WTC11 (cell line): ENCODE data around the gene UBQLN1. TPM values are rescaled to one million over a fixed set of nuclear protein-coding genes. Genes with fewer than 3 reads are reported as not detected.

Experiments used
- ATF1 ChIP-seq: sonication (generic); formaldehyde crosslinking; IDR thresholded peaks from 2 replicates; pipeline ENCODE4 v1.8.1; 2023; ENCODE audit warnings: mild to moderate bottlenecking, moderate library complexity, missing genetic modification reagents
- CBFB ChIP-seq: sonication (generic); formaldehyde crosslinking; IDR thresholded peaks from 2 replicates; pipeline ENCODE4 v1.8.1; 2022; ENCODE audit warnings: mild to moderate bottlenecking, low read depth, missing genetic modification reagents
- E2F1 ChIP-seq: sonication (generic); formaldehyde crosslinking; IDR thresholded peaks from 2 replicates; pipeline ENCODE4 v1.8.0; 2022; ENCODE audit warnings: mild to moderate bottlenecking, missing genetic modification reagents
- FOXK1 ChIP-seq: sonication (generic); formaldehyde crosslinking; IDR thresholded peaks from 2 replicates; pipeline ENCODE4 v1.8.0; 2022; ENCODE audit warnings: mild to moderate bottlenecking, moderate library complexity, missing genetic modification reagents
- GRHL2 ChIP-seq: fragments of 250-450 bp; sonication (Bioruptor Pico); IDR thresholded peaks from 2 replicates; pipeline ENCODE4 v1.8.0; 2022; ENCODE audit warnings: mild to moderate bottlenecking, moderate library complexity; ENCODE audit not compliant: insufficient replicate concordance, severe bottlenecking
- HMGA2 ChIP-seq: fragments of 250-450 bp; sonication (Bioruptor Pico); IDR thresholded peaks from 2 replicates; pipeline ENCODE4 v1.4.0; 2021; ENCODE audit warnings: mild to moderate bottlenecking, moderate library complexity
- JAZF1 ChIP-seq: fragments of 250-450 bp; sonication (Bioruptor Pico); IDR thresholded peaks from 2 replicates; pipeline ENCODE4 v1.9.0; 2021; ENCODE audit warnings: moderate library complexity, mild to moderate bottlenecking, inconsistent platforms
- MXD4 ChIP-seq: fragments of 250-450 bp; sonication (Bioruptor Pico); IDR thresholded peaks from 2 replicates; pipeline ENCODE4 v1.8.0; 2021; ENCODE audit warnings: mild to moderate bottlenecking, moderate library complexity, borderline replicate concordance
- NR1H2 ChIP-seq: sonication (generic); formaldehyde crosslinking; IDR thresholded peaks from 2 replicates; pipeline ENCODE4 v1.9.0; 2021; ENCODE audit warnings: mild to moderate bottlenecking, moderate library complexity, missing genetic modification reagents
- PRRX2 ChIP-seq: fragments of 250-450 bp; sonication (Bioruptor Pico); IDR thresholded peaks from 2 replicates; pipeline ENCODE4 v1.8.0; 2021; ENCODE audit warnings: mild to moderate bottlenecking
- RELA ChIP-seq: sonication (generic); formaldehyde crosslinking; IDR thresholded peaks from 2 replicates; pipeline ENCODE4 v1.8.1; 2022; ENCODE audit warnings: missing genetic modification reagents, mild to moderate bottlenecking, borderline replicate concordance
- SMAD3 ChIP-seq: sonication (generic); formaldehyde crosslinking; IDR thresholded peaks from 2 replicates; pipeline ENCODE4 v1.8.0; 2022; ENCODE audit warnings: missing genetic modification reagents, mild to moderate bottlenecking, borderline replicate concordance
- TCF7 ChIP-seq: sonication (generic); formaldehyde crosslinking; IDR thresholded peaks from 2 replicates; pipeline ENCODE4 v1.8.0; 2022; ENCODE audit warnings: mild to moderate bottlenecking, low read depth, missing genetic modification reagents, moderate library complexity
- TP53 ChIP-seq: sonication (generic); formaldehyde crosslinking; IDR thresholded peaks from 2 replicates; pipeline ENCODE4 v1.8.1; 2023; ENCODE audit warnings: mild to moderate bottlenecking, missing genetic modification reagents
- ZBTB21 ChIP-seq: sonication (generic); formaldehyde crosslinking; IDR thresholded peaks from 2 replicates; pipeline ENCODE4 v1.8.1; 2023; ENCODE audit warnings: mild to moderate bottlenecking, missing genetic modification reagents, borderline replicate concordance
- ZNF263 ChIP-seq: sonication (generic); formaldehyde crosslinking; IDR thresholded peaks from 2 replicates; pipeline ENCODE4 v1.8.1; 2022; ENCODE audit warnings: low read depth, mild to moderate bottlenecking, moderate library complexity, missing genetic modification reagents
- ZSCAN18 ChIP-seq: fragments of 250-450 bp; sonication (Bioruptor Pico); IDR thresholded peaks from 2 replicates; pipeline ENCODE4 v2.1.2; 2022; ENCODE audit warnings: mild to moderate bottlenecking, moderate library complexity
- total RNA-seq: library from RNA; stranded (reverse); gene quantifications from 3 replicates; pipeline ENCODE4 v1.2.3, GENCODE V29; 2021
- TF ChIP-seq, protein P1 (sequence below): fragments of 200-600 bp; IDR thresholded peaks from 2 replicates; pipeline ENCODE4 v1.8.0; 2022; ENCODE audit warnings: antibody characterized with exemption
- TF ChIP-seq, protein P2 (sequence below): sonication (generic); formaldehyde crosslinking; IDR thresholded peaks from 2 replicates; pipeline ENCODE4 v1.8.1; 2023; ENCODE audit warnings: mild to moderate bottlenecking, missing genetic modification reagents
- TF ChIP-seq, protein P3 (sequence below): sonication (generic); formaldehyde crosslinking; IDR thresholded peaks from 2 replicates; pipeline ENCODE4 v1.8.1; 2023; ENCODE audit warnings: mild to moderate bottlenecking, missing genetic modification reagents, moderate library complexity
- TF ChIP-seq, protein P4 (sequence below): sonication (generic); formaldehyde crosslinking; conservative IDR thresholded peaks from 2 replicates; pipeline ENCODE4 v1.8.1; 2023; ENCODE audit warnings: mild to moderate bottlenecking, low read depth, missing genetic modification reagents, moderate library complexity
- TF ChIP-seq, protein P5 (sequence below): sonication (generic); formaldehyde crosslinking; IDR thresholded peaks from 2 replicates; pipeline ENCODE4 v1.8.1; 2022; ENCODE audit warnings: low read depth, mild to moderate bottlenecking, moderate library complexity, missing genetic modification reagents, borderline replicate concordance
- TF ChIP-seq, protein P6 (sequence below): fragments of 250-450 bp; sonication (Bioruptor Pico); IDR thresholded peaks from 2 replicates; pipeline ENCODE4 v1.9.0; 2021; ENCODE audit warnings: moderate library complexity, mild to moderate bottlenecking, inconsistent platforms, borderline replicate concordance

UBQLN1 gene
- total RNA-seq, 1 experiment from 2014 or later = 110 TPM

GRCh38 chr9:83622939-83623678 is 84.6 kb downstream of the UBQLN1 start, which contains the start of gene IDNK (continued):
- TF ChIP-seq, protein P1, sequence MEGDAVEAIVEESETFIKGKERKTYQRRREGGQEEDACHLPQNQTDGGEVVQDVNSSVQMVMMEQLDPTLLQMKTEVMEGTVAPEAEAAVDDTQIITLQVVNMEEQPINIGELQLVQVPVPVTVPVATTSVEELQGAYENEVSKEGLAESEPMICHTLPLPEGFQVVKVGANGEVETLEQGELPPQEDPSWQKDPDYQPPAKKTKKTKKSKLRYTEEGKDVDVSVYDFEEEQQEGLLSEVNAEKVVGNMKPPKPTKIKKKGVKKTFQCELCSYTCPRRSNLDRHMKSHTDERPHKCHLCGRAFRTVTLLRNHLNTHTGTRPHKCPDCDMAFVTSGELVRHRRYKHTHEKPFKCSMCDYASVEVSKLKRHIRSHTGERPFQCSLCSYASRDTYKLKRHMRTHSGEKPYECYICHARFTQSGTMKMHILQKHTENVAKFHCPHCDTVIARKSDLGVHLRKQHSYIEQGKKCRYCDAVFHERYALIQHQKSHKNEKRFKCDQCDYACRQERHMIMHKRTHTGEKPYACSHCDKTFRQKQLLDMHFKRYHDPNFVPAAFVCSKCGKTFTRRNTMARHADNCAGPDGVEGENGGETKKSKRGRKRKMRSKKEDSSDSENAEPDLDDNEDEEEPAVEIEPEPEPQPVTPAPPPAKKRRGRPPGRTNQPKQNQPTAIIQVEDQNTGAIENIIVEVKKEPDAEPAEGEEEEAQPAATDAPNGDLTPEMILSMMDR = no peak
- TF ChIP-seq GRHL2 (CRISPR knock-in tag) = no peak
- TF ChIP-seq, protein P2, sequence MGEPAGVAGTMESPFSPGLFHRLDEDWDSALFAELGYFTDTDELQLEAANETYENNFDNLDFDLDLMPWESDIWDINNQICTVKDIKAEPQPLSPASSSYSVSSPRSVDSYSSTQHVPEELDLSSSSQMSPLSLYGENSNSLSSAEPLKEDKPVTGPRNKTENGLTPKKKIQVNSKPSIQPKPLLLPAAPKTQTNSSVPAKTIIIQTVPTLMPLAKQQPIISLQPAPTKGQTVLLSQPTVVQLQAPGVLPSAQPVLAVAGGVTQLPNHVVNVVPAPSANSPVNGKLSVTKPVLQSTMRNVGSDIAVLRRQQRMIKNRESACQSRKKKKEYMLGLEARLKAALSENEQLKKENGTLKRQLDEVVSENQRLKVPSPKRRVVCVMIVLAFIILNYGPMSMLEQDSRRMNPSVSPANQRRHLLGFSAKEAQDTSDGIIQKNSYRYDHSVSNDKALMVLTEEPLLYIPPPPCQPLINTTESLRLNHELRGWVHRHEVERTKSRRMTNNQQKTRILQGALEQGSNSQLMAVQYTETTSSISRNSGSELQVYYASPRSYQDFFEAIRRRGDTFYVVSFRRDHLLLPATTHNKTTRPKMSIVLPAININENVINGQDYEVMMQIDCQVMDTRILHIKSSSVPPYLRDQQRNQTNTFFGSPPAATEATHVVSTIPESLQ = no peak
- TF ChIP-seq, protein P3, sequence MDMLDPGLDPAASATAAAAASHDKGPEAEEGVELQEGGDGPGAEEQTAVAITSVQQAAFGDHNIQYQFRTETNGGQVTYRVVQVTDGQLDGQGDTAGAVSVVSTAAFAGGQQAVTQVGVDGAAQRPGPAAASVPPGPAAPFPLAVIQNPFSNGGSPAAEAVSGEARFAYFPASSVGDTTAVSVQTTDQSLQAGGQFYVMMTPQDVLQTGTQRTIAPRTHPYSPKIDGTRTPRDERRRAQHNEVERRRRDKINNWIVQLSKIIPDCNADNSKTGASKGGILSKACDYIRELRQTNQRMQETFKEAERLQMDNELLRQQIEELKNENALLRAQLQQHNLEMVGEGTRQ = no peak
- no peak for TF ChIP-seq RELA (CRISPR knock-in tag)
- no peak for TF ChIP-seq MXD4
- TF ChIP-seq HMGA2 (CRISPR knock-in tag) = no peak
- TF ChIP-seq, protein P4, sequence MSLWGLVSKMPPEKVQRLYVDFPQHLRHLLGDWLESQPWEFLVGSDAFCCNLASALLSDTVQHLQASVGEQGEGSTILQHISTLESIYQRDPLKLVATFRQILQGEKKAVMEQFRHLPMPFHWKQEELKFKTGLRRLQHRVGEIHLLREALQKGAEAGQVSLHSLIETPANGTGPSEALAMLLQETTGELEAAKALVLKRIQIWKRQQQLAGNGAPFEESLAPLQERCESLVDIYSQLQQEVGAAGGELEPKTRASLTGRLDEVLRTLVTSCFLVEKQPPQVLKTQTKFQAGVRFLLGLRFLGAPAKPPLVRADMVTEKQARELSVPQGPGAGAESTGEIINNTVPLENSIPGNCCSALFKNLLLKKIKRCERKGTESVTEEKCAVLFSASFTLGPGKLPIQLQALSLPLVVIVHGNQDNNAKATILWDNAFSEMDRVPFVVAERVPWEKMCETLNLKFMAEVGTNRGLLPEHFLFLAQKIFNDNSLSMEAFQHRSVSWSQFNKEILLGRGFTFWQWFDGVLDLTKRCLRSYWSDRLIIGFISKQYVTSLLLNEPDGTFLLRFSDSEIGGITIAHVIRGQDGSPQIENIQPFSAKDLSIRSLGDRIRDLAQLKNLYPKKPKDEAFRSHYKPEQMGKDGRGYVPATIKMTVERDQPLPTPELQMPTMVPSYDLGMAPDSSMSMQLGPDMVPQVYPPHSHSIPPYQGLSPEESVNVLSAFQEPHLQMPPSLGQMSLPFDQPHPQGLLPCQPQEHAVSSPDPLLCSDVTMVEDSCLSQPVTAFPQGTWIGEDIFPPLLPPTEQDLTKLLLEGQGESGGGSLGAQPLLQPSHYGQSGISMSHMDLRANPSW (CRISPR knock-in tag) = no peak
- no peak for TF ChIP-seq SMAD3
- TF ChIP-seq ATF1 (CRISPR knock-in tag) = no peak
- TF ChIP-seq TP53 = peak; percentile 34; the same call in 1 of the 2 replicates
- no peak for TF ChIP-seq PRRX2 (CRISPR knock-in tag)
- TF ChIP-seq CBFB = no peak
- no peak for TF ChIP-seq NR1H2 (CRISPR knock-in tag)
- no peak for TF ChIP-seq JAZF1 (CRISPR knock-in tag)
- TF ChIP-seq E2F1 (CRISPR knock-in tag) = no peak
- 0 out of 2 replicates have a peak, but pooled peaks have one; percentile 20 for TF ChIP-seq ZBTB21 (CRISPR knock-in tag)
- TF ChIP-seq, protein P5, sequence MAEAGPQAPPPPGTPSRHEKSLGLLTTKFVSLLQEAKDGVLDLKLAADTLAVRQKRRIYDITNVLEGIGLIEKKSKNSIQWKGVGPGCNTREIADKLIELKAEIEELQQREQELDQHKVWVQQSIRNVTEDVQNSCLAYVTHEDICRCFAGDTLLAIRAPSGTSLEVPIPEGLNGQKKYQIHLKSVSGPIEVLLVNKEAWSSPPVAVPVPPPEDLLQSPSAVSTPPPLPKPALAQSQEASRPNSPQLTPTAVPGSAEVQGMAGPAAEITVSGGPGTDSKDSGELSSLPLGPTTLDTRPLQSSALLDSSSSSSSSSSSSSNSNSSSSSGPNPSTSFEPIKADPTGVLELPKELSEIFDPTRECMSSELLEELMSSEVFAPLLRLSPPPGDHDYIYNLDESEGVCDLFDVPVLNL (CRISPR knock-in tag) = peak; percentile 68; the same call in 1 of the 2 replicates
- TF ChIP-seq ZNF263 (CRISPR knock-in tag) = no peak
- TF ChIP-seq TCF7 = peak; percentile 57; the same call in 1 of the 2 replicates
- no peak for TF ChIP-seq FOXK1
- TF ChIP-seq, protein P6, sequence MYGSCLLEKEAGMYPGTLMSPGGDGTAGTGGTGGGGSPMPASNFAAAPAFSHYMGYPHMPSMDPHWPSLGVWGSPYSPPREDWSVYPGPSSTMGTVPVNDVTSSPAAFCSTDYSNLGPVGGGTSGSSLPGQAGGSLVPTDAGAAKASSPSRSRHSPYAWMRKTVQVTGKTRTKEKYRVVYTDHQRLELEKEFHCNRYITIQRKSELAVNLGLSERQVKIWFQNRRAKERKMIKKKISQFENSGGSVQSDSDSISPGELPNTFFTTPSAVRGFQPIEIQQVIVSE (CRISPR knock-in tag) = no peak
- TF ChIP-seq ZSCAN18 = no peak
- TF ChIP-seq, all 79 proteins: peak for 23
